Liver (tissue), 3 donors: Measurements from ENCODE around the gene VPS52.

Experiments used
- EGR1 ChIP-seq, 2 donors: IDR thresholded peaks; 2 replicates each; pipeline ENCODE4 v1.6.1; 2016 to 2018; ENCODE audit warnings: antibody characterized with exemption in 2 of 2, low read depth in 2 of 2
- FOXA1 ChIP-seq: IDR thresholded peaks from 2 replicates; pipeline ENCODE4 v1.6.1; 2016; ENCODE audit warnings: antibody characterized with exemption
- FOXA2 ChIP-seq: IDR thresholded peaks from 2 replicates; pipeline ENCODE4 v1.6.1; 2016; ENCODE audit warnings: antibody characterized with exemption
- TAF1 ChIP-seq: conservative IDR thresholded peaks from 2 replicates; pipeline ENCODE4 v1.6.1; 2016; ENCODE audit warnings: antibody characterized with exemption, mild to moderate bottlenecking
- YY1 ChIP-seq: IDR thresholded peaks from 2 replicates; pipeline ENCODE4 v1.6.1; 2016; ENCODE audit warnings: antibody characterized with exemption, mild to moderate bottlenecking
- TF ChIP-seq, protein P1 (sequence below): fragments of 150-350 bp; IDR thresholded peaks from 2 replicates; pipeline ENCODE4 v1.5.1; 2017; ENCODE audit warnings: improper control_type of control experiment, low read depth, low read length; ENCODE audit not compliant: missing input control
- TF ChIP-seq, protein P2 (sequence below): IDR thresholded peaks from 2 replicates; pipeline ENCODE4 v1.6.1; 2016; ENCODE audit warnings: antibody characterized with exemption
- TF ChIP-seq, protein P3 (sequence below): IDR thresholded peaks from 2 replicates; pipeline ENCODE4 v1.6.1; 2016; ENCODE audit warnings: antibody characterized with exemption, mild to moderate bottlenecking
- donor health status: healthy.
- donor health status: healthy.

DNA sequence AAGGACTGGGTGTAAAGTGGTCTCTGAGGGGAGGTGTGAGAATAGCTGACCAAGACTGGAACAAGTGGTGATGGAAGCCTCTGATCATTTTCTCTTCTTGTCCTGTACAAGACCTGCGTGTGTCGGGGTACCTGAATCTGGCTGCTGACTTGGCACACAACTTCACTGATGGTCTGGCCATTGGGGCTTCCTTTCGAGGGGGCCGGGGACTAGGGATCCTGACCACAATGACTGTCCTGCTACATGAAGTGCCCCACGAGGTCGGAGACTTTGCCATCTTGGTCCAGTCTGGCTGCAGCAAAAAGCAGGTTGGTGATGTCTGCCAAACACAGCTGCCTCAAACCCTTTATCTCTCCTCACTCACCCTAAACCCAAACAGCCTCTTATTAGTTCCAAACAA lies 68.9 kb downstream of the VPS52 start:
- TF ChIP-seq, protein P1, sequence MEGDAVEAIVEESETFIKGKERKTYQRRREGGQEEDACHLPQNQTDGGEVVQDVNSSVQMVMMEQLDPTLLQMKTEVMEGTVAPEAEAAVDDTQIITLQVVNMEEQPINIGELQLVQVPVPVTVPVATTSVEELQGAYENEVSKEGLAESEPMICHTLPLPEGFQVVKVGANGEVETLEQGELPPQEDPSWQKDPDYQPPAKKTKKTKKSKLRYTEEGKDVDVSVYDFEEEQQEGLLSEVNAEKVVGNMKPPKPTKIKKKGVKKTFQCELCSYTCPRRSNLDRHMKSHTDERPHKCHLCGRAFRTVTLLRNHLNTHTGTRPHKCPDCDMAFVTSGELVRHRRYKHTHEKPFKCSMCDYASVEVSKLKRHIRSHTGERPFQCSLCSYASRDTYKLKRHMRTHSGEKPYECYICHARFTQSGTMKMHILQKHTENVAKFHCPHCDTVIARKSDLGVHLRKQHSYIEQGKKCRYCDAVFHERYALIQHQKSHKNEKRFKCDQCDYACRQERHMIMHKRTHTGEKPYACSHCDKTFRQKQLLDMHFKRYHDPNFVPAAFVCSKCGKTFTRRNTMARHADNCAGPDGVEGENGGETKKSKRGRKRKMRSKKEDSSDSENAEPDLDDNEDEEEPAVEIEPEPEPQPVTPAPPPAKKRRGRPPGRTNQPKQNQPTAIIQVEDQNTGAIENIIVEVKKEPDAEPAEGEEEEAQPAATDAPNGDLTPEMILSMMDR = no peak
- TF ChIP-seq TAF1 (no peak), FOXA1 (no peak), EGR1 (IDR thresholded peaks at IDR 0.05; ENCODE audit: low read depth in 2 of 2) (no peak), YY1 (no peak), FOXA2 (no peak)
- TF ChIP-seq, protein P2, sequence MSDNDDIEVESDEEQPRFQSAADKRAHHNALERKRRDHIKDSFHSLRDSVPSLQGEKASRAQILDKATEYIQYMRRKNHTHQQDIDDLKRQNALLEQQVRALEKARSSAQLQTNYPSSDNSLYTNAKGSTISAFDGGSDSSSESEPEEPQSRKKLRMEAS = no peak
- TF ChIP-seq, protein P3, sequence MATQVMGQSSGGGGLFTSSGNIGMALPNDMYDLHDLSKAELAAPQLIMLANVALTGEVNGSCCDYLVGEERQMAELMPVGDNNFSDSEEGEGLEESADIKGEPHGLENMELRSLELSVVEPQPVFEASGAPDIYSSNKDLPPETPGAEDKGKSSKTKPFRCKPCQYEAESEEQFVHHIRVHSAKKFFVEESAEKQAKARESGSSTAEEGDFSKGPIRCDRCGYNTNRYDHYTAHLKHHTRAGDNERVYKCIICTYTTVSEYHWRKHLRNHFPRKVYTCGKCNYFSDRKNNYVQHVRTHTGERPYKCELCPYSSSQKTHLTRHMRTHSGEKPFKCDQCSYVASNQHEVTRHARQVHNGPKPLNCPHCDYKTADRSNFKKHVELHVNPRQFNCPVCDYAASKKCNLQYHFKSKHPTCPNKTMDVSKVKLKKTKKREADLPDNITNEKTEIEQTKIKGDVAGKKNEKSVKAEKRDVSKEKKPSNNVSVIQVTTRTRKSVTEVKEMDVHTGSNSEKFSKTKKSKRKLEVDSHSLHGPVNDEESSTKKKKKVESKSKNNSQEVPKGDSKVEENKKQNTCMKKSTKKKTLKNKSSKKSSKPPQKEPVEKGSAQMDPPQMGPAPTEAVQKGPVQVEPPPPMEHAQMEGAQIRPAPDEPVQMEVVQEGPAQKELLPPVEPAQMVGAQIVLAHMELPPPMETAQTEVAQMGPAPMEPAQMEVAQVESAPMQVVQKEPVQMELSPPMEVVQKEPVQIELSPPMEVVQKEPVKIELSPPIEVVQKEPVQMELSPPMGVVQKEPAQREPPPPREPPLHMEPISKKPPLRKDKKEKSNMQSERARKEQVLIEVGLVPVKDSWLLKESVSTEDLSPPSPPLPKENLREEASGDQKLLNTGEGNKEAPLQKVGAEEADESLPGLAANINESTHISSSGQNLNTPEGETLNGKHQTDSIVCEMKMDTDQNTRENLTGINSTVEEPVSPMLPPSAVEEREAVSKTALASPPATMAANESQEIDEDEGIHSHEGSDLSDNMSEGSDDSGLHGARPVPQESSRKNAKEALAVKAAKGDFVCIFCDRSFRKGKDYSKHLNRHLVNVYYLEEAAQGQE = no peak
